ENCODE results near the gene SLC6A5. TPM values are rescaled to one million over a fixed set of nuclear protein-coding genes. Genes with fewer than 3 reads are reported as not detected.
"Not testable (repeated sequence)": the region's sequence is repeated elsewhere in the genome, so short reads cannot be mapped to it uniquely, and the experiment has no call there.

SLC6A5 gene
- total RNA-seq = not detected

GRCh38 chr11:20599221-20600019, at the start of gene SLC6A5:
SLC6A5 (plus strand) TSS chr11:20599608; CDS start chr11:20599673, 65 bp downstream.
- Histone ChIP-seq H3K27ac (no peak within 1 kb of the TSS), H3K27me3 (peaks cover 0 to 39% of the 10 kb centered on the region in 2 donors), H3K36me3 (no peaks in the 10 kb centered on the region), H3K4me3 (no peak within 1 kb of the TSS), H3K9me3 (no peaks in the 10 kb centered on the region), H3K4me1 (peaks cover 0 to 8% of the 10 kb centered on the region in 2 donors)
- TF ChIP-seq, protein P1, sequence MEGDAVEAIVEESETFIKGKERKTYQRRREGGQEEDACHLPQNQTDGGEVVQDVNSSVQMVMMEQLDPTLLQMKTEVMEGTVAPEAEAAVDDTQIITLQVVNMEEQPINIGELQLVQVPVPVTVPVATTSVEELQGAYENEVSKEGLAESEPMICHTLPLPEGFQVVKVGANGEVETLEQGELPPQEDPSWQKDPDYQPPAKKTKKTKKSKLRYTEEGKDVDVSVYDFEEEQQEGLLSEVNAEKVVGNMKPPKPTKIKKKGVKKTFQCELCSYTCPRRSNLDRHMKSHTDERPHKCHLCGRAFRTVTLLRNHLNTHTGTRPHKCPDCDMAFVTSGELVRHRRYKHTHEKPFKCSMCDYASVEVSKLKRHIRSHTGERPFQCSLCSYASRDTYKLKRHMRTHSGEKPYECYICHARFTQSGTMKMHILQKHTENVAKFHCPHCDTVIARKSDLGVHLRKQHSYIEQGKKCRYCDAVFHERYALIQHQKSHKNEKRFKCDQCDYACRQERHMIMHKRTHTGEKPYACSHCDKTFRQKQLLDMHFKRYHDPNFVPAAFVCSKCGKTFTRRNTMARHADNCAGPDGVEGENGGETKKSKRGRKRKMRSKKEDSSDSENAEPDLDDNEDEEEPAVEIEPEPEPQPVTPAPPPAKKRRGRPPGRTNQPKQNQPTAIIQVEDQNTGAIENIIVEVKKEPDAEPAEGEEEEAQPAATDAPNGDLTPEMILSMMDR (IDR thresholded peaks at IDR 0.05) = no peak
- no peak for TF ChIP-seq POLR2A (IDR thresholded peaks at IDR 0.05)
- intact Hi-C loops (cut with DNase I; ENCODE audit: low total_unique reads) = no loop called here
- DNase-seq = no peak

DNA sequence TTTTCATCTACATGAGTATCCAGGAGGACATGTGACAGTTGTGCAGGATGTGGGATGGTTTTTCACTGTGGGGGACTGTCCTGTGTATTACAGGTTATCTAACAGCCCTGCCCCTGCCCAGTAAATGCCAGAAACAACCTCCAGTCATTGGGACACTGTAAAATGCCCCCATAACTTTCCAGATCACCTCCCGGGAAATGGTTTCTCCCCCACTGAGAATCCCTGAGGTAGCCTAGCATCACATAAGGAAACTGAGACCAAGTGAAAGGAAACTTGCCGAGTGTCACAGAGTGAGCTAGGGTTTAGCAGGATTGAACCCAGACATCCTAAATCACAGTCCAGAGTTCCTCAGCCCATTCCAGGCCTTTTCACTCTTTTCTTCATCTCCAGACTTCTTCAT, 48.3 kb upstream of the SLC6A5 start:
- no peak for DNase-seq
- H3K36me3 ChIP-seq = no peaks in the 10 kb centered on the region
- no peak overlapping the region for H3K27ac ChIP-seq
- H3K4me1 ChIP-seq = no peaks in the 10 kb centered on the region
- H3K27me3 ChIP-seq = no peaks in the 10 kb centered on the region
- H3K9me3 ChIP-seq = no peaks in the 10 kb centered on the region
- no peak for TF ChIP-seq POLR2A (IDR thresholded peaks at IDR 0.05)
- TF ChIP-seq, protein P1 (IDR thresholded peaks at IDR 0.05) = no peak
- no peak overlapping the region for H3K4me3 ChIP-seq
- intact Hi-C loops (cut with DNase I; ENCODE audit: low total_unique reads) = no loop called here

GRCh38 chr11:20555783-20556182, 43.6 kb upstream of the SLC6A5 start:
- H3K4me1 ChIP-seq = no peaks in the 10 kb centered on the region
- intact Hi-C loops (cut with DNase I; ENCODE audit: low total_unique reads) = no loop called here
- H3K9me3 ChIP-seq = no peaks in the 10 kb centered on the region
- H3K27me3 ChIP-seq = no peaks in the 10 kb centered on the region
- H3K27ac ChIP-seq = no peak overlapping the region
- TF ChIP-seq POLR2A (IDR thresholded peaks at IDR 0.05) = no peak
- TF ChIP-seq, protein P1 (IDR thresholded peaks at IDR 0.05) = no peak
- H3K4me3 ChIP-seq = no peak overlapping the region
- DNase-seq = no peak
- H3K36me3 ChIP-seq = no peaks in the 10 kb centered on the region

DNA sequence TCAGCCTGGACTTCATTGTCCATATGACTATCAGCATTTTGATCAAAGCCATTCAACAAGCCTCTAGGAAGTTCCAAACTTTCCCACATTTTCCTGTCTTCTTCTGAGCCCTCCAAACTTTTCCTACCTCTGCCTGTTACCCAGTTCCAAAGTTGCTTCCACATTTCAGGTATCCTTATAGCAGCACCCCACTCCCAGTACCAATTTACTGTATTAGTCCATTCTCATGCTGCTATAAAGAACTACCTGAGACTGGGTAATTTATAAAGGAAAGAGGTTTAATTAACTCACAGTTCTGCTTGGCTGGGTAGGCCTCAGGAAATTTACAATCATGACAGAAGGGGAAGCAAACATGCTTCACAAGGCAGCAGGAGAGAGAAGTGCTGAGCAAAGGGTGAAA, 43.0 kb upstream of the SLC6A5 start:
- H3K36me3 ChIP-seq; intact Hi-C loops (cut with DNase I; ENCODE audit: low total_unique reads); H3K9me3 ChIP-seq; H3K27ac ChIP-seq; H3K4me3 ChIP-seq; DNase-seq; H3K27me3 ChIP-seq; H3K4me1 ChIP-seq: not testable (repeated sequence)

GRCh38 chr11:20558741-20559140, 40.7 kb upstream of the SLC6A5 start:
- TF ChIP-seq, protein P1 (IDR thresholded peaks at IDR 0.05) = no peak
- no peak for TF ChIP-seq POLR2A (IDR thresholded peaks at IDR 0.05)
- DNase-seq = no peak
- intact Hi-C loops (cut with DNase I; ENCODE audit: low total_unique reads) = no loop called here

More at GRCh38 chr11:20558741-20559140, 40.7 kb upstream of the SLC6A5 start:
- Histone ChIP-seq H3K36me3 (no peaks in the 10 kb centered on the region), H3K27me3 (no peaks in the 10 kb centered on the region), H3K27ac (no peak overlapping the region), H3K4me1 (no peaks in the 10 kb centered on the region), H3K4me3 (no peak overlapping the region), H3K9me3 (no peaks in the 10 kb centered on the region)
